ENCODE measurements around the gene SPECC1L. TPM values are rescaled to one million over a fixed set of nuclear protein-coding genes. Genes with fewer than 3 reads are reported as not detected.

The SPECC1L gene
- total and polyA plus RNA-seq, 10 of the 15 experiments (the other 5 are each of a cell fraction or from before 2014, with no cell fraction given): 1.9 to 40.6 (median 19.1) TPM

DNA sequence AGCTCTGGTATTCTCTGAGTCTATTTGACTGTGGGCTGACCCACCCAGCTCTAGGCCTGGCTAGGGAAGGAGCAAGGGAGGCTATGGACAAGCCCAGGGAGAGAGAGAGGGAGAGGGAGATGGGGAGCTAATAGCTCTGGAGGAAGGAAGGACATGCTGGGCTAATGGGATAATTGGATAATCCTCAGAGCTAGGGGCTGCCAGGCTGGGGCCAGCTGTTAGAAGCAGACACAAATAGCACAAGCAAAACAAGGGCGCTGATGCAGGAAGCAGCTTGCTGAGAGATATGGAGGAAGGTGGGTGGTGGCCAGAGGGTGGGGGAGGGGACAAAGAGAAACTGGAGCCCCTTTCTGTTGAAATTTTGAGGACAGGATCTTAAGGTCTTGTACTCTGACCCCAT lies 180.0 kb downstream of the SPECC1L start (continued):
- TF ChIP-seq NFXL1 (IDR thresholded peaks at IDR 0.05; ENCODE audit: borderline replicate concordance) (no peak), KDM1A (IDR thresholded peaks at IDR 0.05; ENCODE audit: borderline replicate concordance) (no peak)
- TF ChIP-seq, protein P1, sequence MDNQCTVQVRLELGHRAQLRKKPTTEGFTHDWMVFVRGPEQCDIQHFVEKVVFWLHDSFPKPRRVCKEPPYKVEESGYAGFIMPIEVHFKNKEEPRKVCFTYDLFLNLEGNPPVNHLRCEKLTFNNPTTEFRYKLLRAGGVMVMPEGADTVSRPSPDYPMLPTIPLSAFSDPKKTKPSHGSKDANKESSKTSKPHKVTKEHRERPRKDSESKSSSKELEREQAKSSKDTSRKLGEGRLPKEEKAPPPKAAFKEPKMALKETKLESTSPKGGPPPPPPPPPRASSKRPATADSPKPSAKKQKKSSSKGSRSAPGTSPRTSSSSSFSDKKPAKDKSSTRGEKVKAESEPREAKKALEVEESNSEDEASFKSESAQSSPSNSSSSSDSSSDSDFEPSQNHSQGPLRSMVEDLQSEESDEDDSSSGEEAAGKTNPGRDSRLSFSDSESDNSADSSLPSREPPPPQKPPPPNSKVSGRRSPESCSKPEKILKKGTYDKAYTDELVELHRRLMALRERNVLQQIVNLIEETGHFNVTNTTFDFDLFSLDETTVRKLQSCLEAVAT (IDR thresholded peaks at IDR 0.05): no peak

DNA sequence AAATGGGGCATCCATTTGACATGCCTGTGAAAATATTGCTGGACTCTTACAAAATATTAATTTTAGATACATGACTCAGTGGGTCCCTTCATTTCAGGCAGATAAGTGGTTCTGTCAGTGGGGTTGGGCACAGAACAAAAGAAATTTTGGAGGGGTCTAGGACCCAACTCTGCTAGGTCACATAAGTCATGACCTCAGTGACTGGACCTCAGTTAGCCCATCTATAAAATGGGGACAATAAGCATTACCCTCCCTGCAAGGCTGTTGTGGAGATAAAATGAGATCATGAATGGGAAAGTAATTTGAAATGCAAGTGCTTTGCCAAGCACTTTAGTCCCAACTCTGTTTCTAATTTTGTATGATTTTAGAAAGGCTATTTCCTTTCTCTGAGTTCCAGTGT lies 180.5 kb downstream of the SPECC1L start:
- ChIA-PET SMC1A (ENCODE audit: uncharacterized antibody, unreplicated experiment) (no interaction called here), POLR2A (no interaction called here), RAD21 (ENCODE audit: unreplicated experiment) (no interaction called here), CTCF (interaction anchor here (0.7 kb wide), 1 partner anchor 10 kb away, joined by 3 read pairs; no protein-coding TSS in a partner anchor)
- in situ Hi-C loops (cut with MboI) (no loop called here), intact Hi-C loops (cut with micrococcal nuclease; ENCODE audit: unreplicated experiment) (no loop called here)
- Histone ChIP-seq H2AFZ (ENCODE audit: control insufficient read depth, low read depth, low read length) (no peak overlapping the region), H3K4me1 (ENCODE audit: control insufficient read depth, insufficient read depth, low read length) (no peaks in the 10 kb centered on the region), H3K36me3 (ENCODE audit: control insufficient read depth in 2 of 2, insufficient read depth in 2 of 2, low read length in 1 of 2) (no peaks in the 10 kb centered on the region), H3K9me3 (replicated peaks; ENCODE audit: control insufficient read depth, insufficient read depth, low read length) (no peaks in the 10 kb centered on the region; the same call in 2 of the 3 replicates), H3K27me3 (replicated peaks in 1 of 2; ENCODE audit: control insufficient read depth in 2 of 2, insufficient read depth in 2 of 2, low read length in 1 of 2) (no peaks in the 10 kb centered on the region), H4K20me1 (ENCODE audit: control insufficient read depth, insufficient read depth) (no peaks in the 10 kb centered on the region), H3K4me2 (ENCODE audit: control insufficient read depth, insufficient read depth) (no peak overlapping the region), H3K79me2 (ENCODE audit: control insufficient read depth, insufficient read depth, low read length) (no peaks in the 10 kb centered on the region), H3K4me3 (no peak overlapping the region), H3K9ac (ENCODE audit: control insufficient read depth, insufficient read depth, low read length) (no peak overlapping the region), H3K27ac (ENCODE audit: control insufficient read depth, insufficient read depth) (no peak overlapping the region)
- FAIRE-seq: no peak
- BruUV-seq (replicated peaks): no TSS peak
- ATAC-seq: no peak
- no peak for DNase-seq (ENCODE audit: low read depth, low spot score)
- TF ChIP-seq ZNF622 (IDR thresholded peaks at IDR 0.05) (no peak), ETV6 (conservative IDR thresholded peaks at IDR 0.05 in 1 of 2, IDR thresholded peaks at IDR 0.05 in 1 of 2; ENCODE audit: borderline replicate concordance in 1 of 2, low read depth in 1 of 2) (no peak), SMC3 (IDR thresholded peaks at IDR 0.05; ENCODE audit: borderline replicate concordance, low read length) (no peak), POLR2AphosphoS2 (IDR thresholded peaks at IDR 0.05; ENCODE audit: low read depth, low read length) (no peak), MXI1 (IDR thresholded peaks at IDR 0.05; ENCODE audit: low read depth, low read length) (no peak), CBFB (IDR thresholded peaks at IDR 0.05; ENCODE audit: low read depth) (no peak), KDM1A (IDR thresholded peaks at IDR 0.05; ENCODE audit: borderline replicate concordance) (no peak), NBN (IDR thresholded peaks at IDR 0.05) (no peak), IRF4 (IDR thresholded peaks at IDR 0.05; ENCODE audit: low read depth, low read length) (no peak), HDGF (IDR thresholded peaks at IDR 0.05) (no peak), SMAD5 (IDR thresholded peaks at IDR 0.05; ENCODE audit: low read depth) (no peak)
- TF ChIP-seq, protein P2, sequence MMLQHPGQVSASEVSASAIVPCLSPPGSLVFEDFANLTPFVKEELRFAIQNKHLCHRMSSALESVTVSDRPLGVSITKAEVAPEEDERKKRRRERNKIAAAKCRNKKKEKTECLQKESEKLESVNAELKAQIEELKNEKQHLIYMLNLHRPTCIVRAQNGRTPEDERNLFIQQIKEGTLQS (IDR thresholded peaks at IDR 0.05; ENCODE audit: borderline replicate concordance, extremely low read depth, low read depth, low read length): no peak
- TF ChIP-seq, protein P3, sequence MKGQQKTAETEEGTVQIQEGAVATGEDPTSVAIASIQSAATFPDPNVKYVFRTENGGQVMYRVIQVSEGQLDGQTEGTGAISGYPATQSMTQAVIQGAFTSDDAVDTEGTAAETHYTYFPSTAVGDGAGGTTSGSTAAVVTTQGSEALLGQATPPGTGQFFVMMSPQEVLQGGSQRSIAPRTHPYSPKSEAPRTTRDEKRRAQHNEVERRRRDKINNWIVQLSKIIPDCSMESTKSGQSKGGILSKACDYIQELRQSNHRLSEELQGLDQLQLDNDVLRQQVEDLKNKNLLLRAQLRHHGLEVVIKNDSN (IDR thresholded peaks at IDR 0.05; ENCODE audit: borderline replicate concordance, extremely low read length, insufficient read depth, low read depth, low read length): no peak
- TF ChIP-seq, protein P4, sequence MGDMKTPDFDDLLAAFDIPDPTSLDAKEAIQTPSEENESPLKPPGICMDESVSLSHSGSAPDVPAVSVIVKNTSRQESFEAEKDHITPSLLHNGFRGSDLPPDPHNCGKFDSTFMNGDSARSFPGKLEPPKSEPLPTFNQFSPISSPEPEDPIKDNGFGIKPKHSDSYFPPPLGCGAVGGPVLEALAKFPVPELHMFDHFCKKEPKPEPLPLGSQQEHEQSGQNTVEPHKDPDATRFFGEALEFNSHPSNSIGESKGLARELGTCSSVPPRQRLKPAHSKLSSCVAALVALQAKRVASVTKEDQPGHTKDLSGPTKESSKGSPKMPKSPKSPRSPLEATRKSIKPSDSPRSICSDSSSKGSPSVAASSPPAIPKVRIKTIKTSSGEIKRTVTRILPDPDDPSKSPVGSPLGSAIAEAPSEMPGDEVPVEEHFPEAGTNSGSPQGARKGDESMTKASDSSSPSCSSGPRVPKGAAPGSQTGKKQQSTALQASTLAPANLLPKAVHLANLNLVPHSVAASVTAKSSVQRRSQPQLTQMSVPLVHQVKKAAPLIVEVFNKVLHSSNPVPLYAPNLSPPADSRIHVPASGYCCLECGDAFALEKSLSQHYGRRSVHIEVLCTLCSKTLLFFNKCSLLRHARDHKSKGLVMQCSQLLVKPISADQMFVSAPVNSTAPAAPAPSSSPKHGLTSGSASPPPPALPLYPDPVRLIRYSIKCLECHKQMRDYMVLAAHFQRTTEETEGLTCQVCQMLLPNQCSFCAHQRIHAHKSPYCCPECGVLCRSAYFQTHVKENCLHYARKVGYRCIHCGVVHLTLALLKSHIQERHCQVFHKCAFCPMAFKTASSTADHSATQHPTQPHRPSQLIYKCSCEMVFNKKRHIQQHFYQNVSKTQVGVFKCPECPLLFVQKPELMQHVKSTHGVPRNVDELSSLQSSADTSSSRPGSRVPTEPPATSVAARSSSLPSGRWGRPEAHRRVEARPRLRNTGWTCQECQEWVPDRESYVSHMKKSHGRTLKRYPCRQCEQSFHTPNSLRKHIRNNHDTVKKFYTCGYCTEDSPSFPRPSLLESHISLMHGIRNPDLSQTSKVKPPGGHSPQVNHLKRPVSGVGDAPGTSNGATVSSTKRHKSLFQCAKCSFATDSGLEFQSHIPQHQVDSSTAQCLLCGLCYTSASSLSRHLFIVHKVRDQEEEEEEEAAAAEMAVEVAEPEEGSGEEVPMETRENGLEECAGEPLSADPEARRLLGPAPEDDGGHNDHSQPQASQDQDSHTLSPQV (IDR thresholded peaks at IDR 0.05): no peak
- TF ChIP-seq, protein P5, sequence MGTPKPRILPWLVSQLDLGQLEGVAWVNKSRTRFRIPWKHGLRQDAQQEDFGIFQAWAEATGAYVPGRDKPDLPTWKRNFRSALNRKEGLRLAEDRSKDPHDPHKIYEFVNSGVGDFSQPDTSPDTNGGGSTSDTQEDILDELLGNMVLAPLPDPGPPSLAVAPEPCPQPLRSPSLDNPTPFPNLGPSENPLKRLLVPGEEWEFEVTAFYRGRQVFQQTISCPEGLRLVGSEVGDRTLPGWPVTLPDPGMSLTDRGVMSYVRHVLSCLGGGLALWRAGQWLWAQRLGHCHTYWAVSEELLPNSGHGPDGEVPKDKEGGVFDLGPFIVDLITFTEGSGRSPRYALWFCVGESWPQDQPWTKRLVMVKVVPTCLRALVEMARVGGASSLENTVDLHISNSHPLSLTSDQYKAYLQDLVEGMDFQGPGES (IDR thresholded peaks at IDR 0.05): no peak
